22Rv1 (cell line): ENCODE measurements around the gene COPS8.

Experiments
- H3K27ac ChIP-seq: fragments of 450-650 bp; 2 replicates; pipeline ENCODE4 v1.5.1; 2017
- ZFX ChIP-seq: fragments of 450-650 bp; IDR thresholded peaks from 2 replicates; pipeline ENCODE4 v1.6.1; 2017; ENCODE audit warnings: antibody characterized with exemption, borderline replicate concordance
- TF ChIP-seq, protein P1 (sequence below): fragments of 450-650 bp; IDR thresholded peaks from 2 replicates; pipeline ENCODE4 v1.5.1; 2017; ENCODE audit warnings: mild to moderate bottlenecking

COPS8 gene

DNA sequence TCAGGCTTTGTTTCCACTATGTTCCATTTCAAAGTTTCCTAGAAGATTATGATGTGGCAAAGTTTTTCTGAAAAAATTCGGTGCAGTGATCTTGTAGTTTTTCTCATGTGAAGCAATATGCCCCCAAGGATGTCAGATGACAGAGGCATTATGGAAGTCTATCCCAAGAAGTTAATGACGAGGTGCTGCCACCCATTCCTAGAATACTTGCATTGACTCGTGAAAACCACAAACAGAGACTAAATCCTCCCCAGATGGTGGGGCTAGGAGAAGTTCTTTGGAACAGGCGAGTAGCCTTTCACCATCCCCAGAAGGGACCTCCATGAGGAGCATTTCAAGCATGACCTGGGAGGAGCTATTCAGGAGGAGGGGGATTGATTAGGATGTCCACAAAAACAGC, 40.2 kb upstream of the COPS8 start:
- no peak overlapping the region for H3K27ac ChIP-seq

DNA sequence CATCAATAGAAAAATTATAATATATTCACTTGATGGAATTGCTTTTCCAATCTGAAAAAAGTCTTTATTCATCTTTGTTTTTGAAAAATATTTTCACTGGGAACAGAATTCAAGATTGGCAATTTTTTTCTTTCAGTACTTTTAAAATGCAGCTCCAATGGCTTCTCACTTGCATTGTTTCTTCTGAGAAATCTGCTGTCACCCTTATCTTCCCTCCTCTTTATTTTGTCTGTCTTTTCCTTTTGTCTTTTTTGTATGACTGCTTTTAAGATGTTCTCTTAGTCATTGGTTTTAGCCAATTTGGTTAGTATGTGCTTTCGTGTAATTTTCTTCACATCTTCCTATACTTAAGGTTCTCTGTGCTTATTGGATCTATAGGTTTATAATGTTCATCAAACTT, 37.1 kb upstream of the COPS8 start:
- H3K27ac ChIP-seq: no peak overlapping the region
- TF ChIP-seq, protein P1, sequence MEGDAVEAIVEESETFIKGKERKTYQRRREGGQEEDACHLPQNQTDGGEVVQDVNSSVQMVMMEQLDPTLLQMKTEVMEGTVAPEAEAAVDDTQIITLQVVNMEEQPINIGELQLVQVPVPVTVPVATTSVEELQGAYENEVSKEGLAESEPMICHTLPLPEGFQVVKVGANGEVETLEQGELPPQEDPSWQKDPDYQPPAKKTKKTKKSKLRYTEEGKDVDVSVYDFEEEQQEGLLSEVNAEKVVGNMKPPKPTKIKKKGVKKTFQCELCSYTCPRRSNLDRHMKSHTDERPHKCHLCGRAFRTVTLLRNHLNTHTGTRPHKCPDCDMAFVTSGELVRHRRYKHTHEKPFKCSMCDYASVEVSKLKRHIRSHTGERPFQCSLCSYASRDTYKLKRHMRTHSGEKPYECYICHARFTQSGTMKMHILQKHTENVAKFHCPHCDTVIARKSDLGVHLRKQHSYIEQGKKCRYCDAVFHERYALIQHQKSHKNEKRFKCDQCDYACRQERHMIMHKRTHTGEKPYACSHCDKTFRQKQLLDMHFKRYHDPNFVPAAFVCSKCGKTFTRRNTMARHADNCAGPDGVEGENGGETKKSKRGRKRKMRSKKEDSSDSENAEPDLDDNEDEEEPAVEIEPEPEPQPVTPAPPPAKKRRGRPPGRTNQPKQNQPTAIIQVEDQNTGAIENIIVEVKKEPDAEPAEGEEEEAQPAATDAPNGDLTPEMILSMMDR: no peak
- no peak for TF ChIP-seq ZFX

More for the DNA sequence above, 40.2 kb upstream of the COPS8 start:
- TF ChIP-seq, protein P1: no peak
- no peak for TF ChIP-seq ZFX

DNA sequence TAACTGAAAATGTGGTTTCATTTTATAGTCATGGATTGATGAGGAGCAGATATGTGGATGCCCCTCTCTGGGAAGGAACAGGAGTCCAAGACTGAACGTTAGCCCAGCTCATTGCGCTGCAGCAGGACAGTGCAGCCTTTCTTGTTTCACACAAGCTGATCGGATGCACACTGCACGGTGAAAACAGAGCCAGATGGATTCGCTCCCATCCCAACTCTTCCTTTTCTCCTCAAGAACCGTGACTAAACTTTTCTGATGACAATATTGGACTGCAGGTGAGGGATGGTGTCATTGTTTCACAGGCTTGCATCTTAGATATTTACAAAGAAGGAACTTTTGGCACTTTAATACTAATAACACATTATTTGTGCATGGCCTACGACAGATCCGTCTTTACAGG, 33.8 kb upstream of the COPS8 start:
- TF ChIP-seq ZFX: no peak
- TF ChIP-seq, protein P1: no peak
- no peak overlapping the region for H3K27ac ChIP-seq

DNA sequence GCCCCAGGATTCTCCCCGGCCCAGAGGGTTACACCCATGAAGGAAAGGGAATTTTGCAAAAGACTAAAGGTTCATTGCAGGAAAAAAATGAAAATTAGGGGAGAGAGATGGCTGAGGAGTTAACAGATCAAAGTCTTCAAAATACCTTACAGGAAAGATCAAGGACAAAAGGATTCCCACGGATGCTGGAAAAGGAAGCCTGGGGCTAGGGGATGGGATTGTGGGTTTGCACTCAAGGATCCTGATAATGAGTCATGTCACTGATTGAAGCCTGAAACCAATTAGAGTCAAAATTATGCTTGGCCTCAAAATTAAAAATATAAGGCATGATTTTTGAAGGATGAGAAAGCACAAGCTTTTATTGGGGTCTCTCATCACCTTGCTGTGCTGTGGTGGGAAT, 32.6 kb upstream of the COPS8 start:
- no peak for TF ChIP-seq ZFX
- TF ChIP-seq, protein P1: no peak
- no peak overlapping the region for H3K27ac ChIP-seq

DNA sequence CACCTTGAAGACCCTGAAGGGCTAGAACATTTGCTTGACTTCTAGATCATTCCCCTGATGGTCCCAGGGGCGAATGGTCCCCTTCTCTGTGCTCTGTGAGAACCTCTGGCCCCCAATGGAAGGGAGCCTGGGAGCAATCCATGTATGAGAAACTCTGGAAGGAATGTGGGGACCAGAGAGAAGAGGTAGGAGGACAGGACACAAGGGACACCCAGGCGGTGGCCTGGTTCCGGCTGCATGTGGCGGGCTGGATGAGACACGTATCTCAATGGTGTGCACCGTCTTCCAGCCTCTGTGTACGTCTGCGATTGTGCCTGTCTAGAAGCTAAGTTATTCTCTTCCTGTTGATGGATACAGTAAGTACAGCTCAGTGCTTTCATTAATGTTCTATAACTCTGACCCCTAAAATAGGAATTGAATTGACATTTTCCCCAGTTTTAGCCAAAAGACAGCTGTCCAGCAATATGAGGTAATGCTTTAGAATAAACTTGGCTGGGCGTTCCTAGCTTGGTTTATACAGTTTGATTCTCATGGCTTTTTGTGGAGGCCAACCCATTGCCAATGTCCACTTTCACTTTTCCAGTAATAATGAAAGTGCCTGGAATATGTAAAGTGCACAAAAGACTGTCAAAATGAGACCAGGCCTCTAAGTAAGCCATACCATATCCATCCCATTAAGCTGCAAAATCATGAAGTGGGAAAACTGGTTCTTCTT, 30.1 kb upstream of the COPS8 start:
- TF ChIP-seq, protein P1: no peak
- TF ChIP-seq ZFX: no peak
- H3K27ac ChIP-seq: no peak overlapping the region

DNA sequence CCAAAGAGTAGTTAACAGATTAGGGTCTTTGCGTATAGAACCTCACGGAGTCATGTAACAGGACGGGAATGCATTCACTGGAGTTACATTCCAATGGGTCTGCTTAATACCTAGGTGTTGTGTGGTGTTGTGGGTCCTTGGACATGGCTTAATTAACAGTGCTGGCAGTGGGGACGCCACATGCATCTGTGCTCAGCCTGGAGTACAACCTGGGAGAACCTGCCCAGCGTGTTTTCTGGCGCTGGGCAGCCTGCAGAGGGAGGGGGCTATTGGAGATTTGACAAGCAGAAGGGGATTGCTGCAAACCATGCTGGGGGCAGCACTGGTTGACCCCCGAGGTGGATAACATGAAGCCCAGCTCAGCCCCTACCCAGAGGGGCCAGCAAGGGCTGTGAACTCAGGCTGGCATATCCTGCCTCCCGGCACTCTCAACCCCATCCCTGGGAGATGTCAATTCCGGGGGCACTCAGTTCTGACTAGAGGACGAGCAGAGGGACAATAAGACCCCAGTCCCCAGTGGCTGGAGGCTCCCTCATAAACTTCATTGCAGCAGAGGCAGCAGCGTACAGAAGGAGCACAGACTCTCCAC, 29.3 kb upstream of the COPS8 start:
- TF ChIP-seq ZFX: no peak
- TF ChIP-seq, protein P1: no peak
- H3K27ac ChIP-seq: no peak overlapping the region

DNA sequence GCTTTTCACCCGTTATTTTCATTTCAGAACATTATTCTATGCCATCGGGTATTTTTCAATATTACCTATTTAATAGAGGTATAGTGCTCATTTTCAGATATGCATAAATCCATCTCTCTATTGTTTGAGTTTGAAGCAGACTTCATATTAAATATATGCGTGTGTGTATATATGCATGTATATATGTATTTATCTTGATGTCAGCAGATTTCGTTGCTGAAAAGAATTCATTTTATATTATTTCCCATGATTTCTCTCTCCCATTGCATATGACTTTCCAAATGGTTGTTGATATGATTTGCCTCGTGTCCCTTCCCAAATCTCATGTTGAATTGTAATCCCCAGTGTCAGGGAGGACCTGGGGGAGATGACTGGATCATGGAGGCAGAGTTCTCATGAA, 28.6 kb upstream of the COPS8 start:
- H3K27ac ChIP-seq: no peak overlapping the region
- TF ChIP-seq, protein P1: no peak
- TF ChIP-seq ZFX: no peak
